Effector memory CD4-positive, alpha-beta T cell (primary cell): ENCODE results near the gene AFF4.
"Not testable (repeated sequence)": the region's sequence is repeated elsewhere in the genome, so short reads cannot be mapped to it uniquely, and the experiment has no call there.

Source experiments
- DNase-seq, 3 donors: peaks; one replicate each; pipeline ENCODE4 v3.0.0-alpha.2; 2020
- H3K27ac ChIP-seq: 2 replicates; pipeline ENCODE4 v1.7.0; 2013; ENCODE audit warnings: mild to moderate bottlenecking, low read length, moderate library complexity; ENCODE audit not compliant: insufficient read depth, poor library complexity, severe bottlenecking
- H3K27me3 ChIP-seq: replicated peaks from 2 replicates; pipeline ENCODE4 v1.7.0; 2013; ENCODE audit warnings: mild to moderate bottlenecking, low read length; ENCODE audit not compliant: insufficient read depth, control insufficient read depth, poor library complexity, severe bottlenecking
- H3K36me3 ChIP-seq: 2 replicates; pipeline ENCODE4 v1.7.0; 2013; ENCODE audit warnings: mild to moderate bottlenecking, low read length, moderate library complexity; ENCODE audit not compliant: control insufficient read depth, insufficient read depth
- H3K4me1 ChIP-seq: 2 replicates; pipeline ENCODE4 v1.7.0; 2013; ENCODE audit warnings: low read length, mild to moderate bottlenecking; ENCODE audit not compliant: control insufficient read depth, insufficient read depth, poor library complexity, severe bottlenecking
- H3K4me3 ChIP-seq: 2 replicates; pipeline ENCODE4 v1.7.0; 2013; ENCODE audit warnings: low read length, low read depth, mild to moderate bottlenecking; ENCODE audit not compliant: insufficient read depth, poor library complexity, severe bottlenecking
- H3K9me3 ChIP-seq: 2 replicates; pipeline ENCODE4 v1.7.0; 2013; ENCODE audit warnings: mild to moderate bottlenecking, low read length, moderate library complexity; ENCODE audit not compliant: control insufficient read depth

The AFF4 gene

DNA sequence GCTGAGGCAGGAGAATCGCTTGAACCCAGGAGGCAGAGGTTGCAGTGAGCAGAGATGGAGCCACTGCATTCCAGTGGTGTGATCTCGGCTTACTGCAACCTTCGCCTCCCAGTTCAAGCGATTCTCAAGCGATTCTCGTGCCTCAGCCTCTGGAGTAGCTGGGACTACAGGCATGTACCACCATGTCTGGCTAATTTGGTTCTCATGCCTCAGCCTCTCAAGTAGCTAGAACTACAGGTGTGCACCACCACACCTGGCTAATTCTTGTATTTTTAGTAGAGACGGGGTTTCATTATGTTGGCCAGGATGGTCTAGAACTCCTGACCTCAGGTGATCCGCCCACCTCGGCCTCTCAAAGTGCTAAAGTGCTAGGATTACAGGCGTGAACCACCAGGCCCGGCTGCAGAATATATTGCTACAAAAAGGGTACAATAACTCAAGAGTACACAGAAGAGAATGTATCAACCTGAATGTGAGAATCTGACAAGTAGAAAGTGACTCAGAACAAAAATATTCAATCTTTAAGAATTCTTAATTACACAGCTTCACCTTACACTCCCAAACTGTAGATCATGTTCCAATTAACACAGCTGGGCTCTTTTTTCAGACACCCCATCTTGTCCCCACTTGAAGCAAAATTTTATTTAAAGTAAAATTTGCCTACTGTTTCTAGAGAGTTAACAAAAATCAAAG lies 2.2 kb downstream of the AFF4 start:
- not testable (repeated sequence) for H3K4me3 ChIP-seq, H3K4me1 ChIP-seq, DNase-seq, H3K36me3 ChIP-seq, H3K27ac ChIP-seq, H3K9me3 ChIP-seq, H3K27me3 ChIP-seq

DNA sequence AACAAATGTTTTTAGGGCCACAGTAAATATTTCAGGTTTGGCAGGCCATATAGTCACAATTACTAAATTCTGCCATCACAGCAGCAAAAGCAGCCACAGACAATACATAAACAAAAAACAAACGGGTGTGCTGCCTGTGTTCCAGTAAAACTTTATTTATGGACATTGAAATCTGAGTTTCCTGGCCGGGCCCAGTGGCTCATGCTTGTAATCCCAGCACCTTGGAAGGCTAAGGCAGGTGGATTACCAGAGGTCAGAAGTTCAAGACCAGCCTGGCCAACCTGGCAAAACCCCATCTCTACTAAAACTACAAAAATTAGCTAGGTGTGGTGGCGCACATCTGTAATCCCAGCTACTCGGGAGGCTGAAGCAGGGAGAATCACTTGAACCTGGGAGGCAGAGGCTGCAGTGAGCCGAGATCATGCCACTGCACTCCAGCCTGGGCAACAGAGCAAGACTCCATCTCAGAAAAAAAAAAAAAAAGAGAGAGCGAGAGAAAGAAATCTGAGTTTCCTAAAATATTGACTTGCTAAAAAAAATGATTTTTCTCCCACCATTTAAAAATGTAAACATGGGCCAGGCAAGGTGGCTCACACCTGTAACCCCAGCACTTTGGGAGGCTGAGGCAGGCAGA lies 7.2 kb downstream of the AFF4 start:
- H3K9me3 ChIP-seq, H3K4me3 ChIP-seq, H3K27ac ChIP-seq, DNase-seq, H3K27me3 ChIP-seq: not testable (repeated sequence)
- Histone ChIP-seq H3K36me3 (peaks cover 17% of the 10 kb centered on the region), H3K4me1 (peaks cover 12% of the 10 kb centered on the region)

DNA sequence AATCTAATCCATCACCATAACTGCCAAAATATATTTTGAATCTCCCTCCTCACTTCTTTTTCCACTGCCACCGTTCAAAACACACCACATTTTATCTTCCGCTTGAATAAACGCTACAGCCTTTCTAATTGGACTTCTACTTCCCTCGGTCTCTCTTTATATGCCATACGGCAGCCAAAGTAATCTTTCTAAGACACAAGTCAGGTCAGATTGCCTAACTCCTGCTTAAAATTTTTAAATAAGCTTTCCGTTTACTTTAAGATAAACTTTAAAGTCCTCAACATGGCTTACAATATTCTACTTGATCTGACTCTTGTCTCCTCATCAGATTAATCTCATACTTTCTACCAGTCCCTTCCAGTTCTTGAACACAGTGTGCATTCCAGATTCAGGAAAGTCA lies 9.7 kb downstream of the AFF4 start:
- no peaks in the 10 kb centered on the region for H3K9me3 ChIP-seq
- no peak for DNase-seq
- no peak overlapping the region for H3K4me3 ChIP-seq
- H3K4me1 ChIP-seq = peaks cover 11% of the 10 kb centered on the region
- H3K36me3 ChIP-seq = peaks cover 17% of the 10 kb centered on the region
- no peaks in the 10 kb centered on the region for H3K27me3 ChIP-seq
- no peak overlapping the region for H3K27ac ChIP-seq

DNA sequence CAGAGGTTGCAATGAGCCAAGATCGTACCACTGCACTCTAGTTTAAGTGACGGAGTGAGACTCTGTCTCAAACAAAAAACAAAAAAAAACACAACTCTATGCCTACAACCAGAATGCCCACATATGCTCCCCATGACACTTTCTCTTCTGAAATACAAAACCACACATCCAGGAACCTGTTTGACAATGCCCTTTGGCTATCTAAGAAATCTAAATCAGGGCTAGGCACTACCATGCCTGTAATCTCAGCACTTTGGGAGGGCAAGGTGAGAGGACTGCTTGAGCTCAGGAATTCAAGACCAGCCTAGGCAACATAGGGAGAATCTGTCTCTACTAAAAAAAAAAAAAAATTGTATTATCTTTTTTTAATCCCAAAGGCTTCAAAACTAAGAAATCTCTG lies 10.6 kb downstream of the AFF4 start:
- DNase-seq = no peak
- Histone ChIP-seq H3K36me3 (peaks cover 17% of the 10 kb centered on the region), H3K9me3 (no peaks in the 10 kb centered on the region), H3K27ac (no peak overlapping the region), H3K4me1 (peaks cover 11% of the 10 kb centered on the region), H3K4me3 (no peak overlapping the region), H3K27me3 (no peaks in the 10 kb centered on the region)

DNA sequence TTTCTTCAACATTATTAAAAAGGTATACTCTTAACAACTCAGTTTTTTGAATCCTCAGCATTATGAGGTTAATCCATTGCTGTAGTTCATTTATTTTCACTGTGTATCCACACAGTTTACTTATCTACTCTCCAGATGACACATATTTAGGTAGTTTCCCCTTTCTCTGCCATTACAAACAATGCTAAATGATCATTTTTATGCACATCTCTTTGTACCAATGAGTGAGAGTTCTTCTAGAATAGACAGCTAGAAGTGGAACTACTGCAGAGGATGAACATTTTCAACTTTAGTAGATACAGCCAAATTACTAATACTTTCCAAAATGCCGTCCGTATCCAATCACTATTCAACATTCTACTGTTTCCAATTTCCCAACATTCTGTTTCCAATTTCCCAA lies 11.5 kb downstream of the AFF4 start:
- H3K36me3 ChIP-seq = peaks cover 17% of the 10 kb centered on the region

DNA sequence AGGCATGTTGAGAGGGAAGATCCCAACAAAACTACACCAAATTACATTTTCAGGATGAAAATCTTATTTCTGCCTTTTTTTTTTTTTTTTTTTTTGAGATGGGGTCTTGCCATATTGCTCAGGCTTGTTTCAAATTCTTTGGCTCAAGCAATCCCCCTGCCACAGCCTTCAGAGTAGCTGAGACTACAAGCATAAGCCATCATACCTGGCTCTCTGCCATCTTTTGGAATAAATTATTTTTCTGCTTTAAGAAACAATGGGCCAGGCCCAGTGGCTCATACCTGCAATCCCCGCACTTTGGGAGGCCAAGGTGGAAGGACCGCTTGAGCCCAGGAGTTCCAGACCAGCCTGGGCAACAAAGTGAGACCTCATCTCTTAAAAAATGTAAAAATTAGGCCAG lies 14.3 kb downstream of the AFF4 start:
- H3K27ac ChIP-seq = no peak overlapping the region
- H3K9me3 ChIP-seq = no peaks in the 10 kb centered on the region
- no peak for DNase-seq
- peaks cover 11% of the 10 kb centered on the region for H3K4me1 ChIP-seq
- no peaks in the 10 kb centered on the region for H3K27me3 ChIP-seq
- H3K36me3 ChIP-seq = peaks cover 8% of the 10 kb centered on the region
- H3K4me3 ChIP-seq = no peak overlapping the region

More for the DNA sequence above, 11.5 kb downstream of the AFF4 start:
- no peak for DNase-seq
- peaks cover 11% of the 10 kb centered on the region for H3K4me1 ChIP-seq
- H3K9me3 ChIP-seq = no peaks in the 10 kb centered on the region
- H3K27ac ChIP-seq = no peak overlapping the region
- H3K27me3 ChIP-seq = no peaks in the 10 kb centered on the region
- no peak overlapping the region for H3K4me3 ChIP-seq

DNA sequence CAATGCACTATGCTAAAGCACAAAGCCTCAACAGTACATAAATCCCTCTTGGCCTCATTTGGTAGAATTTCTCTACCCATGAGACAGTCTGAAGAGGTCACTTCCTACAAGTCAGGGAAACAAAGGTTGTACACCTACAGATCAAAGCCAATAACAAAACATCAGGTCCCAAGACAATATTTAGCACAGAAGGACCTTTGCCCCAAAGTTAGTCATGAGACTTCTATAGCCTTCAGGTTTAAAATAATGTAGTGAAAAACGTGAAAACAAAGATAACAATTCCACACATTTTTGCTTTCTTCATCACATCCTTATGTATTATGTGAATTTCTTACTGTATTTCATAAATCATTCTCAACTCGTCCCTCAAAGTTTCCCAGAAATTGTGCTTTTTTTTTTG lies 15.8 kb downstream of the AFF4 start:
- H3K27me3 ChIP-seq = no peaks in the 10 kb centered on the region
- DNase-seq = no peak
- no peaks in the 10 kb centered on the region for H3K9me3 ChIP-seq
- H3K4me1 ChIP-seq = peaks cover 5% of the 10 kb centered on the region
- H3K4me3 ChIP-seq = no peak overlapping the region
- H3K27ac ChIP-seq = no peak overlapping the region
- peaks cover 3% of the 10 kb centered on the region for H3K36me3 ChIP-seq

DNA sequence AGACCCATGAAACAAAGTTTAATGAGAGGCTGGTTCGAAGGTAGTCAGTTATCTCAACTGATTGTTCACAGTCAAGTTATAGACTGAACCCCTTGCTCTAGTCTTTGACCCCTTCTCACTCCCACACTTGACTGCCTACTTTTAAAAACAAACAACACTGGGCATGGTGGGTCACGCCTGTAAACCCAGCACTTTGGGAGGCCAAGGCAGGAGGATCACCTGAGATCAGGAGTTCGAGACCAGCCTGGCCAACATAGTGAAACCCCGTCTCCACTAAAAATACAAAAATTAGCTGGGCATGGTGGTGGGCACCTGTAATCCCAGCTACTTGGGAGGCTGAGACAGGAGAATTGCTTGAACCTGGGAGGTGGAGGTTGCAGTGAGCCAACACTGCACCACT lies 18.1 kb downstream of the AFF4 start:
- not testable (repeated sequence) for H3K4me1 ChIP-seq, DNase-seq, H3K27ac ChIP-seq, H3K9me3 ChIP-seq, H3K27me3 ChIP-seq, H3K36me3 ChIP-seq, H3K4me3 ChIP-seq

DNA sequence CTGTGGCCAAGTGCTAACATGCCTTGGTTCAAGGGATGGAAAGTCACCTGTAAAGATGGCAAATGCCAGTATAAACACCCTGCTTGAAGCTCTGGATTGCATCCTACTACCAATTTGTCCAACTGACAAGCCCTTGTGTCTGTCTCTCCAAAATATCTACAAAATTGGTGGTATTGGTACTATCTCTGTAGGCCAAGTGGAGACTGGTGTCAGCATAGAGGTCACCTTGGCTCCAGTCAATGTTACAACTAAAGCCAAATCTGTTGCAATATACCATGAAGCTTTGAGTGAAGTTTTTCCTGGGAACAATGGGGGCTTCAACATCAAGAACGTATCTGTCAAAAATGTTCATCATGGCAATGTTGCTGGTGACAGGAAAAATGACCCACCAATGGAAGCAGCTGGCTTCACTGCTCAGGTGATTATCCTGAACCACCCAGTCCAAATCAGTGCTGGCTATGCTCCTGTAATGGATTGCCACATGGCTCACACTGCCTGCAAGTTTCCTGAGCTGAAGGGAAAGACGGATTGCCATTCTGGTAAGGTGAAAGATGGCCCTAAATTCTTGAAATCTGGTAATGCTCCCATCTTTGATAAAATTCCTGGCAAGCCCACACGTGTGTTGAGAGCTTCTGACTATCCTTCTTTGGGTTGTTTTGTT lies 19.9 kb downstream of the AFF4 start:
- Histone ChIP-seq H3K4me3 (no peak overlapping the region), H3K27me3 (no peaks in the 10 kb centered on the region), H3K4me1 (no peaks in the 10 kb centered on the region), H3K9me3 (no peaks in the 10 kb centered on the region), H3K27ac (no peak overlapping the region), H3K36me3 (no peaks in the 10 kb centered on the region)
- DNase-seq = no peak

DNA sequence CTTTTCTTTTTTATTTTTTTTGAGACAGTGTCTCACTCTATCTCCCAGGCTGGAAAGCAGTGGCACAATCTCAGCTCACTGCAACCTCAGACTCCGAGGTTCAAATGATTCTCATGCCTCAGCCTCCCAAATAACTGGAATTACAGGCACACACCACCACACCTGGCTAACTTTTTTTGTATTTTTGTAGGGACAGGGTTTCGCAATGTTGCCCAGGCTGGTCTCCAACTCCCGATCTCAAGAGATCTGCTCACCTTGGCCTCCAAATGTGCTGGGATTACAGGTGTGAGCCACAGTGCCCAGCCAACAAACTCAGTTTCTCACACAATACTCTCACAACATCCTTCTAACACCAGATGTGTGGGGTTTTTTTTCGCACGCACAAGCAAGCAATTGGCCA lies 22.1 kb downstream of the AFF4 start:
- DNase-seq = no peak
- H3K27me3 ChIP-seq = no peaks in the 10 kb centered on the region
- no peak overlapping the region for H3K27ac ChIP-seq
- no peaks in the 10 kb centered on the region for H3K9me3 ChIP-seq
- no peaks in the 10 kb centered on the region for H3K36me3 ChIP-seq
- H3K4me1 ChIP-seq = no peaks in the 10 kb centered on the region
- H3K4me3 ChIP-seq = no peak overlapping the region
